Stimulated activated CD4-positive, alpha-beta T cell treated with anti-CD3 and anti-CD28 coated beads, Interleukin-2, amount 100 ng/mL, for 48 hours (primary cell): Measurements from ENCODE around the gene NUP62.

Experiments used
- DNase-seq, 2 donors: peaks; one replicate each; pipeline ENCODE4 v3.0.0-alpha.2; 2020

Gene NUP62

GRCh38 chr19:49924004-49924880, 5.1 kb downstream of the NUP62 start:
- DNase-seq = no peak

- no peak for DNase-seq
Observed at GRCh38 chr19:49923055-49924003, 6.0 kb downstream of the NUP62 start.

GRCh38 chr19:49921871-49922795, 7.2 kb downstream of the NUP62 start:
- DNase-seq = no peak

- DNase-seq = no peak
Observed at GRCh38 chr19:49920624-49921363, 8.5 kb downstream of the NUP62 start.

- DNase-seq = no peak
Observed at GRCh38 chr19:49918089-49918488, 11.2 kb downstream of the NUP62 start.

- no peak for DNase-seq
Observed at GRCh38 chr19:49916839-49917733, 12.2 kb downstream of the NUP62 start.

- no peak for DNase-seq
Observed at GRCh38 chr19:49915271-49915670, 14.0 kb downstream of the NUP62 start.

GRCh38 chr19:49913720-49914119, 15.6 kb downstream of the NUP62 start:
- DNase-seq = no peak

- no peak for DNase-seq
Observed at GRCh38 chr19:49912965-49913685, 16.2 kb downstream of the NUP62 start.

GRCh38 chr19:49911381-49912145, 17.7 kb downstream of the NUP62 start:
- peak in 1 of 2 donors; percentile 28 for DNase-seq

- DNase-seq = no peak
Observed at GRCh38 chr19:49910179-49910578, 19.1 kb downstream of the NUP62 start.

GRCh38 chr19:49908480-49909420, 20.6 kb downstream of the NUP62 start:
- no peak for DNase-seq

- no peak for DNase-seq
Observed at GRCh38 chr19:49907745-49908446, 21.4 kb downstream of the NUP62 start.

GRCh38 chr19:49906879-49907564, 22.3 kb downstream of the NUP62 start:
- DNase-seq = no peak

- no peak for DNase-seq
Observed at GRCh38 chr19:49904136-49904535, 25.2 kb downstream of the NUP62 start.

GRCh38 chr19:49896863-49897621, 32.3 kb downstream of the NUP62 start, which contains the start of gene IL4I1:
TSS of gene IL4I1 (minus strand) at chr19:49896887. CDS start at chr19:49896160, 727 bp downstream.
- DNase-seq = peak; percentile 37 to 46
